ENCODE results near the gene MXD4. TPM values are rescaled to one million over a fixed set of nuclear protein-coding genes. Genes with fewer than 3 reads are reported as not detected.

Gene MXD4
- total RNA-seq, 1 donor: 56.8 TPM

DNA sequence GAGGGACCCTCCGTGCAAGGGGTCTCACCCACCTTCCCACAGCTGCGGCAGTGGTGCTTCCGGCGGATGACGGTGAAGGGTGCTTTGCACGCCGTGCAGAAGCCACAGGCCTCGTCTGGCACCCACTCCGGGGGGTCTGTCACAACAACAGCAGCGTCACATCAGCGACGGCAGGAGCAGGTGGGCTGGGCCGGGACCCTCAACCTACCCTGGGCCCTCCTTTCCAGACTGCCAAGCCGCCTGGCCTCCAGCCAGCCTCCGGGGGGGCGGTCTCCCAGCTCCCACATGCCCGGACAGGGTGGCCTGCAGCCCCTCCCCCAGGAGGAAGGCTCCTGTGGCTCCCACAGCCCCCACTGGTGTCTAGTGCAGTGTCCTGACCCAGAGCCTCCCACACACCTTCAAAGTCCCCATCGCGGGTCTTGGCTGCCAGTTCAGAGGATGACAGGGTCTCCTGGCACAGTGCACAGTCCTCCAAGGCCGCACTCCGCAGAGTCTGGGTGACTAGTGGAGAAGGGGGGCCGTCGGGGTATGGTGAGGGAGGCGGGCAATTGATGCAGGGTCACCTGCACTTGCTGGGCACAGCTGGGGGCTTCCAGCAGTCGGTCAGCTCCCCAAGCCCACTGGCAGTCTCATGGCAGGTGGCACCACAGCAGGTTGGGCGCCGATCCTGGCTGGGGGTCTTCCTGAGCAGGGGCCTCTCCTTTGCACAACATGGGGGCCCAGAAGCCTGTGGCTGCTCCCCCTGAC lies 9.5 kb upstream of the MXD4 start:
- Histone ChIP-seq H3K36me3 (ENCODE audit: insufficient read depth, low read length) (no peaks in the 10 kb centered on the region), H4K20me1 (ENCODE audit: insufficient read depth, low read length) (no peaks in the 10 kb centered on the region), H3K9me3 (ENCODE audit: low read depth, low read length) (no peaks in the 10 kb centered on the region), H3K27ac (ENCODE audit: low read depth, low read length) (no peak overlapping the region), H3K4me2 (ENCODE audit: insufficient read depth, low read length) (no peak overlapping the region), H3K4me1 (ENCODE audit: insufficient read depth, low read length) (peaks cover 2% of the 10 kb centered on the region), H3K79me2 (ENCODE audit: insufficient read depth, low read length) (no peaks in the 10 kb centered on the region), H2AFZ (ENCODE audit: low read length) (no peak overlapping the region), H3K27me3 (ENCODE audit: insufficient read depth, low read length) (no peaks in the 10 kb centered on the region), H3K4me3 (ENCODE audit: insufficient read depth, low read length) (no peak overlapping the region)
- TF ChIP-seq, protein P1, sequence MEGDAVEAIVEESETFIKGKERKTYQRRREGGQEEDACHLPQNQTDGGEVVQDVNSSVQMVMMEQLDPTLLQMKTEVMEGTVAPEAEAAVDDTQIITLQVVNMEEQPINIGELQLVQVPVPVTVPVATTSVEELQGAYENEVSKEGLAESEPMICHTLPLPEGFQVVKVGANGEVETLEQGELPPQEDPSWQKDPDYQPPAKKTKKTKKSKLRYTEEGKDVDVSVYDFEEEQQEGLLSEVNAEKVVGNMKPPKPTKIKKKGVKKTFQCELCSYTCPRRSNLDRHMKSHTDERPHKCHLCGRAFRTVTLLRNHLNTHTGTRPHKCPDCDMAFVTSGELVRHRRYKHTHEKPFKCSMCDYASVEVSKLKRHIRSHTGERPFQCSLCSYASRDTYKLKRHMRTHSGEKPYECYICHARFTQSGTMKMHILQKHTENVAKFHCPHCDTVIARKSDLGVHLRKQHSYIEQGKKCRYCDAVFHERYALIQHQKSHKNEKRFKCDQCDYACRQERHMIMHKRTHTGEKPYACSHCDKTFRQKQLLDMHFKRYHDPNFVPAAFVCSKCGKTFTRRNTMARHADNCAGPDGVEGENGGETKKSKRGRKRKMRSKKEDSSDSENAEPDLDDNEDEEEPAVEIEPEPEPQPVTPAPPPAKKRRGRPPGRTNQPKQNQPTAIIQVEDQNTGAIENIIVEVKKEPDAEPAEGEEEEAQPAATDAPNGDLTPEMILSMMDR (IDR thresholded peaks at IDR 0.05; ENCODE audit: extremely low read depth, low read depth, low read length): no peak
- DNase-seq (ENCODE audit: insufficient read length, low spot score, missing footprints): no peak

DNA sequence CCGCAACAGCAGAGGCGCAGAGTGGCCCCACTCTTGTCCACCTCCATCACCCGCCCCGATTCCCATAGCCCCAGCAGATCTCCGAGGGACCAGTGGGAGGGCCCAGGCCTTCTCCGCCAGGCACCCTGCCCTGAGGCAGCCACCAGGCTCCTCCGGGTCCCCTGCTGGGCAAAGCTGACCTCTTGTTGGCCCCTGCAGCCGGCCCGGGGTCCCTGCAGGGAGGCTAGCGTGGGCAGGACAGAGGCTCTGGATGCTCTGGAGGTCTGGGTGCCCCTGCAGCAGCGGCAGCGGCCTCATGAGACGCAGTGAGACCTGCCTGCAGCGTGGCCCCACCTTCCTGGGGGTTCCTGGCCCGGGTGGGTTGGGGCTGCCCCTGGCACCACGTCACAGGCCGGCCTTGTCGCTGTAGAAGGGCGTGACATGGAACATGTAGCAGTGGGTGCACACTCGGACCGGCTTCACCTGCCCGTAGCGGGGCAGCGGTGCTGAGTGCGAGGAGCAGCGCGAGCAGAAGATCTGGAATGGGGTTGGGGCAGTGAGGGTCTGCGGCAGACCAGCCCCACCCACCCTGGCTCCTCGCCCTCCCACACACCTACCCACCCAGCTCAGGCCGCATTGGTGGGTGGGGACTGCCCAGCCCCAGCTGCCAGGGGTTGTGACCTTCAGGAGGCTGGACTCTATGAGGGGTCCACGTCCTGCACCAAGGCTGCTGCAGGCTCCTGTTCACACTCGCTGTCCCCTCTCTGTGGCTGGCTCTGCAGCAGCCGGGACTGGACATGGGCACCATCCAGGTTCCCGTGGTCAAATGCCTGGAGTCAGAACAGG lies 8.6 kb upstream of the MXD4 start:
- no peak overlapping the region for H3K27ac ChIP-seq (ENCODE audit: low read depth, low read length)
- no peaks in the 10 kb centered on the region for H3K79me2 ChIP-seq (ENCODE audit: insufficient read depth, low read length)
- no peak overlapping the region for H2AFZ ChIP-seq (ENCODE audit: low read length)
- no peaks in the 10 kb centered on the region for H3K9me3 ChIP-seq (ENCODE audit: low read depth, low read length)
- H3K4me3 ChIP-seq (ENCODE audit: insufficient read depth, low read length): no peak overlapping the region
- DNase-seq (ENCODE audit: insufficient read length, low spot score, missing footprints): no peak
- H3K27me3 ChIP-seq (ENCODE audit: insufficient read depth, low read length): no peaks in the 10 kb centered on the region
- TF ChIP-seq, protein P1 (IDR thresholded peaks at IDR 0.05; ENCODE audit: extremely low read depth, low read depth, low read length): no peak
- H3K4me2 ChIP-seq (ENCODE audit: insufficient read depth, low read length): no peak overlapping the region
- no peaks in the 10 kb centered on the region for H4K20me1 ChIP-seq (ENCODE audit: insufficient read depth, low read length)
- H3K36me3 ChIP-seq (ENCODE audit: insufficient read depth, low read length): no peaks in the 10 kb centered on the region
- peaks cover 7% of the 10 kb centered on the region for H3K4me1 ChIP-seq (ENCODE audit: insufficient read depth, low read length)

DNA sequence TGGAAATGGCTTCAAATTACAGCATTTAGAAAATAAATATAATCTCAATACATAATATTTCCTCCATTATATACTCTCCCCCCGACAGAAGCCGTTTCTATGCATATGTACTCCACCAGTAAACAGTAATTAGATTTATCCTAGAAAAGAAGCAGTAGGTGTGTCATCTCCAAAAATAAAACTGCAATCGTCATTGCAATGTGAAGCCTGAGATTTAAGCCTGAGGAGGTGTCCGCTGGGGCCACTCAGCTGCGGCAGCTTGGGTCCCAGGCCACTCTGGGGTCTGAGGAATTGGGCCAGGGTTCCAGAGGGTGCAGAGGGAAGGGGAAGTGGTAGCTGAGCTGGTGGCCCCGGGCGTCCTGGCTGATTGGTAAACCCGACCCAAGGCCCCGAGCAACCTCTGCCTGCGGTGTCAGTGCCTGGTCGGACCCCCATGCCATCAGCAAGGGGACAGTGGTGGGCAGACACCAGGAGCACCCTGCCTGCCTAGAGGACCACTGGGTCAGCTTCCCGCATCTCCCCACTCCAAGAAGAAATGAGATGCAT lies 7.8 kb upstream of the MXD4 start:
- H3K4me1 ChIP-seq (ENCODE audit: insufficient read depth, low read length): peaks cover 7% of the 10 kb centered on the region
- H3K4me2 ChIP-seq (ENCODE audit: insufficient read depth, low read length): no peak overlapping the region
- no peaks in the 10 kb centered on the region for H3K36me3 ChIP-seq (ENCODE audit: insufficient read depth, low read length)
- no peaks in the 10 kb centered on the region for H3K9me3 ChIP-seq (ENCODE audit: low read depth, low read length)
- no peaks in the 10 kb centered on the region for H4K20me1 ChIP-seq (ENCODE audit: insufficient read depth, low read length)
- no peak overlapping the region for H3K4me3 ChIP-seq (ENCODE audit: insufficient read depth, low read length)
- TF ChIP-seq, protein P1 (IDR thresholded peaks at IDR 0.05; ENCODE audit: extremely low read depth, low read depth, low read length): no peak
- no peaks in the 10 kb centered on the region for H3K27me3 ChIP-seq (ENCODE audit: insufficient read depth, low read length)
- H2AFZ ChIP-seq (ENCODE audit: low read length): no peak overlapping the region
- H3K27ac ChIP-seq (ENCODE audit: low read depth, low read length): no peak overlapping the region
- DNase-seq (ENCODE audit: insufficient read length, low spot score, missing footprints): no peak
- no peaks in the 10 kb centered on the region for H3K79me2 ChIP-seq (ENCODE audit: insufficient read depth, low read length)

DNA sequence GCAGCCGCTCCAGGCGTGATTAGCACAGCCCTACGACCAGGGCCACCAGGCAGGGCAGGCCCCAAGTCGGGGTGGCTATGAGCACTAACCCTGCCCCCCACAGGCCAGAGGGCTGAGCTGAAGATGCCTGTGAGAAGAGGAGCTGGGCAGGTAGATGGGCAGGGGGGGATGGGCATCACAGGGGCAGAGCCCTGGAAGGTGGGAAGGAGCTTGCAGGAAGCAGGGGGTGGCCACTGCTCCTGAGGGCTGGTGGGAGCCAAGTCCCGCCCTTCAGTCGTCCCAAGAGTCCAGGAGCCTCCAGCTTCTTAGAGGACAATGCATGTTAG lies 7.3 kb upstream of the MXD4 start:
- Histone ChIP-seq H3K4me3 (ENCODE audit: insufficient read depth, low read length) (no peak overlapping the region), H3K4me2 (ENCODE audit: insufficient read depth, low read length) (no peak overlapping the region), H4K20me1 (ENCODE audit: insufficient read depth, low read length) (no peaks in the 10 kb centered on the region), H3K36me3 (ENCODE audit: insufficient read depth, low read length) (no peaks in the 10 kb centered on the region), H3K27ac (ENCODE audit: low read depth, low read length) (no peak overlapping the region), H3K27me3 (ENCODE audit: insufficient read depth, low read length) (no peaks in the 10 kb centered on the region), H2AFZ (ENCODE audit: low read length) (no peak overlapping the region), H3K79me2 (ENCODE audit: insufficient read depth, low read length) (no peaks in the 10 kb centered on the region), H3K4me1 (ENCODE audit: insufficient read depth, low read length) (peaks cover 7% of the 10 kb centered on the region), H3K9me3 (ENCODE audit: low read depth, low read length) (no peaks in the 10 kb centered on the region)
- TF ChIP-seq, protein P1 (IDR thresholded peaks at IDR 0.05; ENCODE audit: extremely low read depth, low read depth, low read length): no peak
- DNase-seq (ENCODE audit: insufficient read length, low spot score, missing footprints): no peak

Data from osteoblast (primary cell).